GM18909 (cell line): ENCODE data around the gene VTI1A.

Source experiments
- ATAC-seq: cut with Tn5 transposase; IDR thresholded peaks from one replicate; pipeline ENCODE4 v1.9.1; 2021; ENCODE audit warnings: mild to moderate bottlenecking; ENCODE audit not compliant: unreplicated experiment, poor library complexity

The VTI1A gene

GRCh38 chr10:112794201-112794600, 347.2 kb downstream of the VTI1A start:
- no peak for ATAC-seq

- ATAC-seq = no peak
Observed at GRCh38 chr10:112795067-112795466, 348.1 kb downstream of the VTI1A start.

- ATAC-seq = no peak
Observed at GRCh38 chr10:112797197-112797596, 350.2 kb downstream of the VTI1A start.

GRCh38 chr10:112797855-112798254, 350.8 kb downstream of the VTI1A start:
- no peak for ATAC-seq

GRCh38 chr10:112799038-112799437, 352.0 kb downstream of the VTI1A start:
- no peak for ATAC-seq

GRCh38 chr10:112799726-112800510, 352.9 kb downstream of the VTI1A start:
- ATAC-seq = no peak

- no peak for ATAC-seq
Observed at GRCh38 chr10:112801004-112801403, 354.0 kb downstream of the VTI1A start.

- no peak for ATAC-seq
Observed at GRCh38 chr10:112801748-112802147, 354.7 kb downstream of the VTI1A start.

- ATAC-seq = no peak
Observed at GRCh38 chr10:112802411-112803022, 355.5 kb downstream of the VTI1A start.

GRCh38 chr10:112803961-112804401, 357.0 kb downstream of the VTI1A start:
- no peak for ATAC-seq

GRCh38 chr10:112805254-112805590, 358.2 kb downstream of the VTI1A start:
- no peak for ATAC-seq

GRCh38 chr10:112805701-112806100, 358.7 kb downstream of the VTI1A start:
- ATAC-seq = no peak

- no peak for ATAC-seq
Observed at GRCh38 chr10:112807013-112807412, 360.0 kb downstream of the VTI1A start.

- ATAC-seq = no peak
Observed at GRCh38 chr10:112809736-112810135, 362.7 kb downstream of the VTI1A start.

GRCh38 chr10:112810711-112811151, 363.7 kb downstream of the VTI1A start:
- ATAC-seq = no peak

GRCh38 chr10:112811741-112812551, 364.9 kb downstream of the VTI1A start:
- ATAC-seq = no peak

GRCh38 chr10:112812586-112812985, 365.6 kb downstream of the VTI1A start:
- no peak for ATAC-seq

GRCh38 chr10:112813866-112814591, 367.0 kb downstream of the VTI1A start:
- ATAC-seq = no peak

GRCh38 chr10:112815269-112816032, 368.4 kb downstream of the VTI1A start:
- ATAC-seq = no peak

GRCh38 chr10:112816033-112816430, 369.0 kb downstream of the VTI1A start:
- no peak for ATAC-seq
